H9 (cell line): Measurements from ENCODE around the gene SLC7A14. TPM values are rescaled to one million over a fixed set of nuclear protein-coding genes. Genes with fewer than 3 reads are reported as not detected.

ENCODE experiments used
- DNase-seq: peaks from one replicate; pipeline ENCODE4 v3.0.0-alpha.2; 2017
- H2AFZ ChIP-seq: one replicate; pipeline ENCODE4 v1.6.1; 2013; ENCODE audit warnings: mild to moderate bottlenecking, low read length, control low read depth, moderate library complexity
- H2AK5ac ChIP-seq: 2 replicates; pipeline ENCODE4 v1.6.1; 2013; ENCODE audit warnings: low read length, control low read depth, mixed read lengths; ENCODE audit not compliant: insufficient read length
- H2BK120ac ChIP-seq: one replicate; pipeline ENCODE4 v1.6.1; 2013; ENCODE audit warnings: low read depth, mild to moderate bottlenecking, low read length, control low read depth, inconsistent platforms; ENCODE audit not compliant: poor library complexity, severe bottlenecking
- H2BK12ac ChIP-seq: 2 replicates; pipeline ENCODE4 v1.6.1; 2013; ENCODE audit warnings: low read length, control low read depth, mixed read lengths, low read depth; ENCODE audit not compliant: insufficient read length
- H2BK15ac ChIP-seq: 2 replicates; pipeline ENCODE4 v1.6.1; 2013; ENCODE audit warnings: low read depth, low read length, control low read depth
- H2BK20ac ChIP-seq: one replicate; pipeline ENCODE4 v1.6.1; 2013; ENCODE audit warnings: low read depth, mild to moderate bottlenecking, low read length, control low read depth, inconsistent platforms; ENCODE audit not compliant: poor library complexity, severe bottlenecking
- H2BK5ac ChIP-seq: 2 replicates; pipeline ENCODE4 v1.6.1; 2013; ENCODE audit warnings: low read length, control low read depth, mixed read lengths; ENCODE audit not compliant: insufficient read length
- H3K14ac ChIP-seq: 2 replicates; pipeline ENCODE4 v1.6.1; 2013; ENCODE audit warnings: low read length, control low read depth; ENCODE audit not compliant: insufficient read depth
- H3K18ac ChIP-seq: 2 replicates; pipeline ENCODE4 v1.6.1; 2013; ENCODE audit warnings: low read depth, mild to moderate bottlenecking, mixed read lengths, low read length, control low read depth; ENCODE audit not compliant: insufficient read length
- H3K23ac ChIP-seq: 2 replicates; pipeline ENCODE4 v1.6.1; 2013; ENCODE audit warnings: low read length, control low read depth, mixed read lengths, low read depth; ENCODE audit not compliant: insufficient read length
- H3K23me2 ChIP-seq: 2 replicates; pipeline ENCODE4 v1.6.1; 2013; ENCODE audit warnings: low read depth, mild to moderate bottlenecking, mixed read lengths, low read length, control low read depth; ENCODE audit not compliant: insufficient read length, poor library complexity, severe bottlenecking
- H3K27ac ChIP-seq: 2 replicates; pipeline ENCODE4 v1.5.1; 2013; ENCODE audit warnings: low read length, control low read depth, mixed read lengths, low read depth; ENCODE audit not compliant: insufficient read length
- H3K27me3 ChIP-seq: 2 replicates; pipeline ENCODE4 v1.6.1; 2013; ENCODE audit warnings: low read length, control low read depth, inconsistent platforms; ENCODE audit not compliant: insufficient read depth
- H3K4ac ChIP-seq: 2 replicates; pipeline ENCODE4 v1.6.1; 2013; ENCODE audit warnings: low read depth, mild to moderate bottlenecking, control low read depth, inconsistent platforms, low read length, moderate library complexity
- H3K4me1 ChIP-seq: 2 replicates; pipeline ENCODE4 v1.6.1; 2013; ENCODE audit warnings: low read length, control low read depth, inconsistent platforms; ENCODE audit not compliant: insufficient read depth
- H3K4me2 ChIP-seq: 2 replicates; pipeline ENCODE4 v1.6.1; 2013; ENCODE audit warnings: low read length, control low read depth, mixed read lengths; ENCODE audit not compliant: insufficient read length, insufficient read depth
- H3K56ac ChIP-seq: 2 replicates; pipeline ENCODE4 v1.6.1; 2013; ENCODE audit warnings: low read depth, mild to moderate bottlenecking, mixed read lengths, low read length, control low read depth; ENCODE audit not compliant: insufficient read length
- H3K79me1 ChIP-seq: 2 replicates; pipeline ENCODE4 v1.6.1; 2013; ENCODE audit warnings: low read depth, mild to moderate bottlenecking, moderate library complexity, low read length, control low read depth, inconsistent platforms; ENCODE audit not compliant: insufficient read depth, poor library complexity, severe bottlenecking
- H3K79me2 ChIP-seq: 2 replicates; pipeline ENCODE4 v1.6.1; 2013; ENCODE audit warnings: low read length, control low read depth, inconsistent platforms; ENCODE audit not compliant: insufficient read depth
- H3K9ac ChIP-seq: 2 replicates; pipeline ENCODE4 v1.6.1; 2013; ENCODE audit warnings: low read length, control low read depth, mixed read lengths; ENCODE audit not compliant: insufficient read length; ENCODE audit errors: extremely low read depth
- H3K9me3 ChIP-seq: one replicate; pipeline ENCODE4 v1.6.1; 2013; ENCODE audit warnings: low read depth, low read length, inconsistent platforms; ENCODE audit not compliant: control insufficient read depth
- H3T11ph ChIP-seq: one replicate; pipeline ENCODE4 v1.6.1; 2013; ENCODE audit warnings: mild to moderate bottlenecking, low read length, control low read depth, inconsistent platforms
- H4K20me1 ChIP-seq: one replicate; pipeline ENCODE4 v1.6.1; 2013; ENCODE audit not compliant: control insufficient read depth, insufficient read length, insufficient read depth
- H4K5ac ChIP-seq: 2 replicates; pipeline ENCODE4 v1.6.1; 2013; ENCODE audit warnings: low read depth, mild to moderate bottlenecking, mixed read lengths, low read length, control low read depth; ENCODE audit not compliant: insufficient read length
- H4K8ac ChIP-seq: replicated peaks from 2 replicates; pipeline ENCODE4 v1.6.1; 2013; ENCODE audit warnings: low read length, control low read depth, mixed read lengths, low read depth; ENCODE audit not compliant: insufficient read length
- H4K91ac ChIP-seq: 2 replicates; pipeline ENCODE4 v1.6.1; 2013; ENCODE audit warnings: low read depth, mild to moderate bottlenecking, moderate library complexity, mixed read lengths, low read length, control low read depth; ENCODE audit not compliant: insufficient read length
- H3K27ac Mint-ChIP-seq, 3 experiments: 2 replicates in 2 of 3; 3 replicates in 1 of 3; pipeline ENCODE4 v1.8.0; 2020 to 2021; ENCODE audit warnings: mixed read lengths in 3 of 3, mild to moderate bottlenecking in 1 of 3, moderate library complexity in 1 of 3
- H3K27me3 Mint-ChIP-seq: 2 replicates; pipeline ENCODE4 v1.8.0; 2021; ENCODE audit warnings: low read depth, mild to moderate bottlenecking, moderate library complexity, mixed read lengths
- H3K36me3 Mint-ChIP-seq, 3 experiments: 2 replicates in 2 of 3; 3 replicates in 1 of 3; pipeline ENCODE4 v1.8.0; 2020 to 2021; ENCODE audit warnings: low read depth in 3 of 3, mixed read lengths in 3 of 3; ENCODE audit not compliant: insufficient read depth in 1 of 3
- H3K4me1 Mint-ChIP-seq, 2 experiments: 2 replicates each; pipeline ENCODE4 v1.8.0; 2020; ENCODE audit warnings: mixed read lengths in 2 of 2
- H3K4me3 Mint-ChIP-seq, 2 experiments: 2 replicates in 1 of 2; 3 replicates in 1 of 2; pipeline ENCODE4 v1.8.0; 2020 to 2021; ENCODE audit warnings: mild to moderate bottlenecking in 2 of 2, mixed read lengths in 2 of 2, moderate library complexity in 1 of 2
- H3K9me3 Mint-ChIP-seq, 2 experiments: 2 replicates in 1 of 2; 3 replicates in 1 of 2; pipeline ENCODE4 v1.8.0; 2020; ENCODE audit warnings: mild to moderate bottlenecking in 2 of 2, mixed read lengths in 2 of 2, moderate library complexity in 1 of 2
- WGBS: extraction: QIAGEN DNeasy Blood & Tissue Kit; methylation state at CpG from one replicate; pipeline ENCODE4 v1.1.7; 2013; ENCODE audit warnings: missing lambda C conversion rate, low lambda C conversion rate, mixed read lengths; ENCODE audit not compliant: insufficient read length; ENCODE audit errors: extremely low coverage; 5-methylcytosine and 5-hydroxymethylcytosine counted together
- total RNA-seq: library from RNA; stranded (reverse); gene quantifications from 2 replicates; pipeline ENCODE4 v1.2.1, GENCODE V29; 2021
- TF ChIP-seq, protein P1 (sequence below): fragments of 200-600 bp; sonication (generic); conservative IDR thresholded peaks from 3 replicates; pipeline ENCODE4 v1.8.0; 2021; ENCODE audit warnings: antibody characterized with exemption, mild to moderate bottlenecking

The SLC7A14 gene
- total RNA-seq, 1 experiment from 2014 or later, result 0.42 TPM

DNA sequence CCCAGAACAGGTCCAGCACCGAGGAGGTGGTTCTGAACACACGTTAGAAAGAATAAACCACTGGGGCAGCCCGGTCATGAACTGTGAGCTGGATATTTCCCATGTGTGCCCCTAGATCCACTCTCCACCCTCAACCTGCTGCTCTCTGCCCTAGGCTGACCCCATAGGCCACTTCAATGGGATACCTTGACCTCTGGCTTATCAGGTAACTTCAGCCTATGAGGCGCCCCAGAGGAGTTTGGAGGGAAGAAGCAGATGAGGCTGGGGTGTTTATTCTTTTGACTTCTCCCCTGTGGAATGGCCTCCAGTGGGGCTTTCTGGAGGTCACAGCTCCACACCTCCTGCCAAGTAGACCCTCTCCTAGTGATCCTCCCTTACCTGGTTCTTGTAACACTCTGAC is 47.7 kb upstream of the SLC7A14 start:
- no peak overlapping the region for H2BK5ac ChIP-seq
- no peaks in the 10 kb centered on the region for H3K23me2 ChIP-seq
- Mint-ChIP-seq H3K9me3 (no peaks in the 10 kb centered on the region), H3K27me3 (peaks cover 1% of the 10 kb centered on the region), H3K27ac (no peak overlapping the region), H3K36me3 (no peaks in the 10 kb centered on the region), H3K4me3 (no peak overlapping the region), H3K4me1 (peaks cover 11 to 14% of the 10 kb centered on the region in 2 experiments)
- H3K23ac ChIP-seq, result no peak overlapping the region
- H4K8ac ChIP-seq, result no peak overlapping the region
- no peak overlapping the region for H4K5ac ChIP-seq
- H3K56ac ChIP-seq, result no peak overlapping the region
- no peak overlapping the region for H3K4ac ChIP-seq
- TF ChIP-seq, protein P1, sequence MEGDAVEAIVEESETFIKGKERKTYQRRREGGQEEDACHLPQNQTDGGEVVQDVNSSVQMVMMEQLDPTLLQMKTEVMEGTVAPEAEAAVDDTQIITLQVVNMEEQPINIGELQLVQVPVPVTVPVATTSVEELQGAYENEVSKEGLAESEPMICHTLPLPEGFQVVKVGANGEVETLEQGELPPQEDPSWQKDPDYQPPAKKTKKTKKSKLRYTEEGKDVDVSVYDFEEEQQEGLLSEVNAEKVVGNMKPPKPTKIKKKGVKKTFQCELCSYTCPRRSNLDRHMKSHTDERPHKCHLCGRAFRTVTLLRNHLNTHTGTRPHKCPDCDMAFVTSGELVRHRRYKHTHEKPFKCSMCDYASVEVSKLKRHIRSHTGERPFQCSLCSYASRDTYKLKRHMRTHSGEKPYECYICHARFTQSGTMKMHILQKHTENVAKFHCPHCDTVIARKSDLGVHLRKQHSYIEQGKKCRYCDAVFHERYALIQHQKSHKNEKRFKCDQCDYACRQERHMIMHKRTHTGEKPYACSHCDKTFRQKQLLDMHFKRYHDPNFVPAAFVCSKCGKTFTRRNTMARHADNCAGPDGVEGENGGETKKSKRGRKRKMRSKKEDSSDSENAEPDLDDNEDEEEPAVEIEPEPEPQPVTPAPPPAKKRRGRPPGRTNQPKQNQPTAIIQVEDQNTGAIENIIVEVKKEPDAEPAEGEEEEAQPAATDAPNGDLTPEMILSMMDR, result no peak
- no peaks in the 10 kb centered on the region for H3K79me1 ChIP-seq
- no peak overlapping the region for H3T11ph ChIP-seq
- no peak overlapping the region for H3K4me2 ChIP-seq
- no peaks in the 10 kb centered on the region for H3K9me3 ChIP-seq
- H2BK20ac ChIP-seq, result no peak overlapping the region
- no peak overlapping the region for H3K27ac ChIP-seq
- no peak for DNase-seq
- H3K18ac ChIP-seq, result no peak overlapping the region
- H2BK15ac ChIP-seq, result no peak overlapping the region
- H3K27me3 ChIP-seq, result no peaks in the 10 kb centered on the region
- H2BK120ac ChIP-seq, result no peak overlapping the region
- no peaks in the 10 kb centered on the region for H3K4me1 ChIP-seq
- H3K14ac ChIP-seq, result no peak overlapping the region
- H2BK12ac ChIP-seq, result no peak overlapping the region
- no peak overlapping the region for H2AFZ ChIP-seq
- H2AK5ac ChIP-seq, result no peak overlapping the region
- H3K9ac ChIP-seq, result no peak overlapping the region
- no peak overlapping the region for H4K91ac ChIP-seq
- WGBS, result no CpG with 5 or more reads among the region's 4 CpGs
- H3K79me2 ChIP-seq, result no peaks in the 10 kb centered on the region
- H4K20me1 ChIP-seq, result no peaks in the 10 kb centered on the region
